Esophagus muscularis mucosa (tissue), 4 donors: ENCODE results near the gene MAMDC2. TPM values are rescaled to one million over a fixed set of nuclear protein-coding genes. Genes with fewer than 3 reads are reported as not detected.

ENCODE experiments used
- DNase-seq: peaks from one replicate; pipeline ENCODE4 v3.0.0-alpha.2; 2017; ENCODE audit errors: extremely low spot score
- H3K27ac ChIP-seq, 4 donors: fragments of 200-600 bp; sonication (generic); replicated peaks in 1 of 4; 1 replicate in 3 of 4; 2 replicates in 1 of 4; pipeline ENCODE4 v1.5.1; 2016 to 2019; ENCODE audit warnings: mild to moderate bottlenecking in 1 of 4
- H3K27me3 ChIP-seq, 4 donors: fragments of 200-600 bp; sonication (generic); one replicate each; pipeline versions ENCODE4 v1.5.1 to v1.6.0; 2016 to 2019
- H3K36me3 ChIP-seq, 4 donors: fragments of 200-600 bp; sonication (generic); one replicate each; pipeline ENCODE4 v1.5.1; 2016 to 2019
- H3K4me1 ChIP-seq, 4 donors: fragments of 200-600 bp; sonication (generic); one replicate each; pipeline ENCODE4 v1.5.1; 2016 to 2019
- H3K4me3 ChIP-seq, 4 donors: fragments of 200-600 bp; sonication (generic); 1 replicate in 2 of 4; 2 replicates in 2 of 4; pipeline ENCODE4 v1.5.1; 2016 to 2019; ENCODE audit warnings: mild to moderate bottlenecking in 4 of 4, moderate library complexity in 1 of 4
- H3K9me3 ChIP-seq, 4 donors: fragments of 200-600 bp; sonication (generic); 1 replicate in 3 of 4; 2 replicates in 1 of 4; pipeline ENCODE4 v1.5.1; 2016 to 2019
- CTCF ChIP-seq, 3 experiments: fragments of 200-600 bp in 2 of 3; fragments of 450-650 bp in 1 of 3; sonication (generic) in 2 of 3; IDR thresholded peaks; one replicate each; pipeline ENCODE4 v1.5.1; 2017 to 2019; ENCODE audit warnings: antibody characterized with exemption in 3 of 3, mild to moderate bottlenecking in 2 of 3, moderate library complexity in 1 of 3
- EP300 ChIP-seq: sonication (generic); formaldehyde crosslinking; IDR thresholded peaks from one replicate; pipeline ENCODE4 v1.6.1; 2017; ENCODE audit warnings: antibody characterized with exemption
- POLR2A ChIP-seq: fragments of 450-650 bp; IDR thresholded peaks from one replicate; pipeline ENCODE4 v1.6.1; 2017; ENCODE audit warnings: antibody characterized with exemption, moderate library complexity, mild to moderate bottlenecking, low read depth
- POLR2AphosphoS5 ChIP-seq, 2 donors: sonication (generic); formaldehyde crosslinking; IDR thresholded peaks; one replicate each; pipeline ENCODE4 v1.6.1; 2017; ENCODE audit warnings: antibody characterized with exemption in 2 of 2
- WGBS: methylation state at CpG from one replicate; pipeline ENCODE4 v1.1.5; 2018; 5-methylcytosine and 5-hydroxymethylcytosine counted together
- intact Hi-C: fragments of 100-400 bp; cut with DNase I; formaldehyde crosslinking; loops from one replicate; pipeline ENCODE4 v1.15.1; 2023
- total RNA-seq, 4 donors: library from RNA; depleted of rRNA; stranded (reverse); fragments of >200 nt; gene quantifications; one replicate each; pipeline versions ENCODE4 v1.1.0 to v1.2.1, GENCODE V29; 2016

Gene MAMDC2
- total RNA-seq, 4 donors from 2014 or later = 115 to 147 (median 126) TPM

DNA sequence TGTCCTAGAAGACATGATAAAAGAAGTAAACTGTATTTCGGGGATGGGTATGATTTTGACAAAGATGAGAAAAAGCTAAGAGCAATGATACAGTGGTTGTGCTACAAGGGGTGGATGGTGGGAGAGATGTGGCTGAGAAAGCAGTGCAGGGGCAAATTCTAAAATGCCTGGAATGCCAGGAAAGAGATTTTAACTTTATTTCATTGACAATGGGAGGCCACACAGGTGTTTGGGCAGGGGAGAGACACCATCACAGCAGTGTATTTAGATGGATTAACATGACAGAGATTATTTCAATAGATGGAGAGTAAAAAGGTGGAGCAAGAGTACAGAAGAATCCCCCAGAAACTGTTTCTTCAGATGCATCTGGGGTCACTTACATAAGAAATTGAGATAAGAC lies 71.2 kb downstream of the MAMDC2 start:
- 95% methylated on average over 1 of the region's 1 CpG for WGBS
- Histone ChIP-seq H3K9me3 (no peaks in the 10 kb centered on the region), H3K36me3 (peaks cover 4 to 88% (median 53%) of the 10 kb centered on the region in 4 donors), H3K27ac (no peak overlapping the region), H3K4me1 (peaks cover 9 to 51% (median 41%) of the 10 kb centered on the region in 4 donors), H3K27me3 (no peaks in the 10 kb centered on the region), H3K4me3 (no peak overlapping the region)
- DNase-seq = no peak
- TF ChIP-seq CTCF (IDR thresholded peaks at IDR 0.05) = no peak
- TF ChIP-seq POLR2A = no peak
- no peak for TF ChIP-seq POLR2AphosphoS5 (IDR thresholded peaks at IDR 0.05)
- no peak for TF ChIP-seq EP300
- intact Hi-C loops = loop anchor here (5.0 kb wide), 1 partner anchor 73 kb away; the partner anchor contains the start of gene MAMDC2

DNA sequence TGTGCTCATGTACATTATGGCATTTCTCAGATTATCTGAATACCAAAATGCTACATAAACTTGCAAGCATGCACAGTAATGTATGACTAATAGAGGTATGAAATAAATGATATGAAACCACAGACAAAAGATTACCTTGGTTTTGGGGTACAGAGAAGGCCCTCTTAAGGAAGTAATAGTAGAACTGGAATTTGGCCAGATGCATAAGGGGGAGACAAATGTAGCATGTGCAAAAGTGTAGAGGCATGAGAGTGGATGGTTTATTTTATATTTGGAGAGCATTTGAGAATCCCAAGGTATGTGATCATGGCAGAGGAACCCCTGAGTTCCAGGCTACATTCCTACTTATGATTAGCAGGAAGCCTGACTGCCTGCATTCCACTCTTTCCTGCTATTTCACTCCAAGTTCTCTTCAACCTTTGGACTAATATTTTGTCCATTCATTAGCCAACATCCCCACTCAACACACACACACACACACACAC lies 74.2 kb downstream of the MAMDC2 start:
- no peak for TF ChIP-seq POLR2AphosphoS5 (IDR thresholded peaks at IDR 0.05)
- TF ChIP-seq POLR2A = no peak
- TF ChIP-seq EP300 = no peak
- no peak for TF ChIP-seq CTCF (IDR thresholded peaks at IDR 0.05)
- Histone ChIP-seq H3K27ac (no peak overlapping the region), H3K36me3 (peaks cover 6 to 94% (median 55%) of the 10 kb centered on the region in 4 donors), H3K9me3 (no peaks in the 10 kb centered on the region), H3K27me3 (no peaks in the 10 kb centered on the region), H3K4me3 (no peak overlapping the region), H3K4me1 (peaks cover 4 to 45% (median 29%) of the 10 kb centered on the region in 4 donors)
- no peak for DNase-seq
- intact Hi-C loops = no loop called here

DNA sequence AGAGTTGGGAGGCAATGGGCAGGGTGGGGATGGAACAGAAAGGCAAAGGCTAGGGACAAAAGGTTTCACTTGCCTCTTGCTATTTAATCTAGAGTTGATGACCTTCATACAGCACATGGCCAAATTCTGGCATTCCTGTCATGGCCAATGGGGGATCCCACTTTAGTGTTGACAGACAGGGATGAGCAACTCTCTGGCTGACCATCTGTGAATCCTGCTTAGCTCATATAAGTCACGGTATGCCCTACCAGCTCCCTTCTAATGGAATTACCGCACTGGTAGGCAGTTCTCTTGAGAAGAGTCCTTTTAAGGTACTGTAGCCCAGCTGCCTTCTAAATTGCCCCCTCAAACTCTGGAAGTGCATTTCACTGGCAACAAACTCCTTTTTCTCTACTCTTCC lies 76.1 kb downstream of the MAMDC2 start:
- peaks cover 4 to 49% (median 27%) of the 10 kb centered on the region in 4 donors for H3K4me1 ChIP-seq
- DNase-seq = no peak
- TF ChIP-seq POLR2AphosphoS5 (IDR thresholded peaks at IDR 0.05) = no peak
- no peaks in the 10 kb centered on the region for H3K27me3 ChIP-seq
- H3K27ac ChIP-seq = peak overlapping the region; percentile 51 to 65 (median 60)
- intact Hi-C loops = no loop called here
- H3K9me3 ChIP-seq = no peaks in the 10 kb centered on the region
- peaks cover 10 to 94% (median 47%) of the 10 kb centered on the region in 4 donors for H3K36me3 ChIP-seq
- H3K4me3 ChIP-seq = no peak overlapping the region
- 81% methylated on average over 2 of the region's 2 CpGs for WGBS

- TF ChIP-seq EP300 (no peak), POLR2AphosphoS5 (IDR thresholded peaks at IDR 0.05) (peak; percentile 68 to 76), POLR2A (no peak), CTCF (IDR thresholded peaks at IDR 0.05) (peak; percentile 23 to 34 (median 33))
- Histone ChIP-seq H3K4me3 (no peak overlapping the region), H3K9me3 (no peaks in the 10 kb centered on the region), H3K4me1 (peaks cover 4 to 55% (median 28%) of the 10 kb centered on the region in 4 donors), H3K27me3 (no peaks in the 10 kb centered on the region), H3K27ac (peak overlapping the region; percentile 51 to 65 (median 60)), H3K36me3 (peaks cover 10 to 97% (median 49%) of the 10 kb centered on the region in 4 donors)
- 4% methylated on average over 5 of the region's 5 CpGs for WGBS
- intact Hi-C loops = no loop called here
- DNase-seq = peak; percentile 94
Observed at GRCh38 chr9:70120834-70121510, 77.3 kb downstream of the MAMDC2 start.

GRCh38 chr9:70121818-70122436 lies 78.3 kb downstream of the MAMDC2 start:
- H3K4me3 ChIP-seq = no peak overlapping the region
- peaks cover 7 to 97% (median 53%) of the 10 kb centered on the region in 4 donors for H3K36me3 ChIP-seq

More at GRCh38 chr9:70121818-70122436, 78.3 kb downstream of the MAMDC2 start:
- TF ChIP-seq POLR2AphosphoS5 (IDR thresholded peaks at IDR 0.05) (peak in 1 of 2 donors; percentile 22), POLR2A (no peak)
- H3K27ac ChIP-seq = peak overlapping the region; percentile 51 to 65 (median 60)
- H3K27me3 ChIP-seq = no peaks in the 10 kb centered on the region
- peaks cover 4 to 61% (median 35%) of the 10 kb centered on the region in 4 donors for H3K4me1 ChIP-seq
- H3K9me3 ChIP-seq = no peaks in the 10 kb centered on the region
- intact Hi-C loops = no loop called here
- 47% methylated on average over 2 of the region's 2 CpGs for WGBS
- no peak for DNase-seq
